Osteocyte (in vitro differentiated cells): ENCODE results near the gene CD276. TPM values are rescaled to one million over a fixed set of nuclear protein-coding genes. Genes with fewer than 3 reads are reported as not detected.
A peak's percentile ranks its signal among the peaks of the same experiment; 100 is the strongest.

Experiments
- DNase-seq: peaks from one replicate; pipeline ENCODE4 v3.0.0; 2021; ENCODE audit warnings: mixed read lengths; ENCODE audit not compliant: unreplicated experiment; ENCODE audit errors: extremely low spot score
- H3K27ac Mint-ChIP-seq: one replicate; pipeline ENCODE4 v1.8.0; 2021; ENCODE audit warnings: mild to moderate bottlenecking, mixed read lengths; ENCODE audit not compliant: unreplicated experiment
- H3K27me3 Mint-ChIP-seq: one replicate; pipeline ENCODE4 v1.8.0; 2021; ENCODE audit warnings: mixed read lengths; ENCODE audit not compliant: unreplicated experiment
- H3K36me3 Mint-ChIP-seq: one replicate; pipeline ENCODE4 v1.8.0; 2021; ENCODE audit warnings: mixed read lengths; ENCODE audit not compliant: unreplicated experiment
- H3K4me1 Mint-ChIP-seq: one replicate; pipeline ENCODE4 v1.8.0; 2021; ENCODE audit warnings: mixed read lengths; ENCODE audit not compliant: unreplicated experiment
- H3K4me3 Mint-ChIP-seq: one replicate; pipeline ENCODE4 v1.8.0; 2021; ENCODE audit warnings: mild to moderate bottlenecking, moderate library complexity, mixed read lengths; ENCODE audit not compliant: unreplicated experiment
- H3K9me3 Mint-ChIP-seq: one replicate; pipeline ENCODE4 v1.8.0; 2021; ENCODE audit warnings: mixed read lengths; ENCODE audit not compliant: unreplicated experiment
- CTCF ChIP-seq: fragments of 200-600 bp; sonication (generic); IDR thresholded peaks from 2 replicates; pipeline ENCODE4 v1.5.0; 2021; ENCODE audit warnings: antibody characterized with exemption, mild to moderate bottlenecking, moderate library complexity
- total RNA-seq: library from RNA; stranded (reverse); gene quantifications from 2 replicates; pipeline ENCODE4 v1.2.1, GENCODE V29; 2021

The CD276 gene
- total RNA-seq, 1 donor from 2014 or later = 147 TPM

- Mint-ChIP-seq H3K9me3 (no peaks in the 10 kb centered on the region), H3K36me3 (peaks cover 24% of the 10 kb centered on the region), H3K27ac (no peak overlapping the region), H3K4me3 (no peak overlapping the region), H3K4me1 (peaks cover 4% of the 10 kb centered on the region), H3K27me3 (no peaks in the 10 kb centered on the region)
- no peak for DNase-seq
- TF ChIP-seq CTCF = peak; percentile 87
Measured at GRCh38 chr15:73704869-73705645, 20.9 kb downstream of the CD276 start.

GRCh38 chr15:73708691-73709090 lies 24.5 kb downstream of the CD276 start:
- H3K4me3 Mint-ChIP-seq = no peak overlapping the region
- peaks cover 35% of the 10 kb centered on the region for H3K36me3 Mint-ChIP-seq
- no peaks in the 10 kb centered on the region for H3K4me1 Mint-ChIP-seq
- H3K27ac Mint-ChIP-seq = no peak overlapping the region
- H3K27me3 Mint-ChIP-seq = no peaks in the 10 kb centered on the region
- no peak for TF ChIP-seq CTCF
- no peaks in the 10 kb centered on the region for H3K9me3 Mint-ChIP-seq
- DNase-seq = no peak

DNA sequence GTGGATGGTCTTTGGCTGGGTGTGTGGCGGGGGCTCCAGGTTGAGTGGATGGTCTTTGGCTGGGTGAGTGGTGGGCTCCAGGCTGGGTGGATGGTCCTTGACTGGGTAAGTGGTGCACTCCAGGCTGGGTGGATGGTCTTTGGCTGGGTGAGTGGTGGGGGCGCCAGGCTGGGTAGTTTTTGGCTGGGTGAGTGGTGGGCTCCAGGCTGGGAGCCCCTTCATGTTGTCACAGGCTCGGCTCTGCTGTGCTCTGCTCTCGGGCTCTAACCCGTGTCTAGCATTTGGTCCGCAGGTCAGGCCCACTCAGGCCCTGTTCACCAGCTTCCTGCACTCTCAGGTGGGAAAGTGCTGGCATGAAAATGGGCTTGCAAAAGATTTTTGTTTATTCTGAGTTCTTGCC lies 25.1 kb downstream of the CD276 start:
- Mint-ChIP-seq H3K27me3 (no peaks in the 10 kb centered on the region), H3K4me3 (no peak overlapping the region), H3K27ac (no peak overlapping the region), H3K9me3 (no peaks in the 10 kb centered on the region), H3K4me1 (no peaks in the 10 kb centered on the region), H3K36me3 (peaks cover 39% of the 10 kb centered on the region)
- DNase-seq = no peak
- no peak for TF ChIP-seq CTCF

DNA sequence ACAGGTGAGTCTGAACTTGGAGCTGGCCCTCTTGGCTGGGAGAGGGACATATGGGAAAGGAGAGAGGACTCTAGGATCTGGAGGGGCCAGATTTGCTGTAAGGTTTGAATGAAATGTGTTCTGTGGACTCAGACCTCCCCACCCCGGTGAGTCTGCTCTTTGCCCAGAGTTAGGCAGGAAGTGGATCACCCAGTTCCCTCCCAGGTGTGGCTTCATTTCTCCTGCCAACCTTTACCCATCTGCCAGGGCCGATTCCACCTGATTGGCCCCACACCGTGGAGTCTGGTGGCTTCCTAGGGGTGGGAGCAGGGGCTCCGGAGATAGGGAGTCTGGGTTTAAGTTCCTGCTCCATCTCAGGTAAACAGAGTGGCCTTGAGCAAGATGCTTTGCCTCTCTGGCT lies 25.5 kb downstream of the CD276 start:
- Mint-ChIP-seq H3K36me3 (peaks cover 42% of the 10 kb centered on the region), H3K27me3 (no peaks in the 10 kb centered on the region), H3K27ac (no peak overlapping the region), H3K4me3 (no peak overlapping the region), H3K4me1 (no peaks in the 10 kb centered on the region), H3K9me3 (no peaks in the 10 kb centered on the region)
- DNase-seq = no peak
- TF ChIP-seq CTCF = no peak

DNA sequence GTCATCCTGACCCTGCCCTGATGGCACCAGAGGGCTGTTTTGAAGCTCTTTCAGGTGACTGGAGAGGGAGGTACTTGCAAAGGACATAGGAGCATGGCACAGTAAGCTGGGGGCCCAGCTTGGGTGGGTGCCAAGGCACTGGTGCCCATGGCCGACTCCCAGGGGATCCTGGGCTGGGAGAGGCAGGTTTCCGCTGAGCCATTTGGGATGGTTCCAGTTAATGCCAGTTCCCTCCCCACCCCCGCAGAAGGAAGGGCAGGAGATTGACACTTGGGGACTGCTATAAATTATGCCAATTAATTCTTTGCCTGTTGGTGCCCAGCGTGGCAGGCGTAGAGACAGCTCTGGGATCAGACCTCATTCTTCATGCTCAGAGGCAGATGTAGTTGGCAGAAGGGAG lies 26.1 kb downstream of the CD276 start:
- no peak for DNase-seq
- Mint-ChIP-seq H3K4me3 (no peak overlapping the region), H3K9me3 (no peaks in the 10 kb centered on the region), H3K27ac (no peak overlapping the region), H3K36me3 (peaks cover 38% of the 10 kb centered on the region), H3K4me1 (no peaks in the 10 kb centered on the region), H3K27me3 (no peaks in the 10 kb centered on the region)
- TF ChIP-seq CTCF = no peak
